ENCODE data around the gene PLCL1. TPM values are rescaled to one million over a fixed set of nuclear protein-coding genes. Genes with fewer than 3 reads are reported as not detected.

PLCL1 gene
- polyA plus RNA-seq, 1 of the 3 experiments (the other 2 are of a cell fraction): 7.7 TPM

DNA sequence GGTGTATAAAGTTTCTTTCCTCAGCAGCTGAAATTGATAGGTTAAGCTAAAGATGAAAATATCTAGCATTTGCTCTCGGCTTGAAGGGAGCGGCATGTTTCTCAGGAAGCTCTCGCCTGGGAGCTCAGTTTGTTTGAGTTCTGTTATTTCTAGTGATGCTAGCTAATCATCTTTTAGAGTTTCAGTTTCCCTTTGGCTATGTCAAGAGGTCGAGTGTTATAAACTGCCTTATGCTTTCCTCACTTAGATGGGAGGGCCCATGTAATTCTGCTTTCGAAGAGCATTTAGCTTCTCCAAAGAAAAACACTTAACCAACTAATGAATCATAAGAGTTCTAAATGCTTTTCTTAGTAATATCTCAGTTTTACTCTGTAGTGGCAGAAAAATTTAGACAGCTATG, 33.6 kb downstream of the PLCL1 start:
- Histone ChIP-seq H3K36me3 (replicated peaks in 1 of 2; ENCODE audit: control insufficient read depth in 1 of 2, insufficient read depth in 2 of 2, low read length in 1 of 2) (no peaks in the 10 kb centered on the region), H3K27me3 (ENCODE audit: insufficient read depth) (no peaks in the 10 kb centered on the region), H4K20me1 (ENCODE audit: insufficient read depth) (no peaks in the 10 kb centered on the region), H3K9ac (peak overlapping the region; percentile 18; the same call in 1 of the 2 replicates), H3K4me1 (ENCODE audit: control insufficient read depth in 1 of 2, insufficient read depth in 2 of 2, low read depth in 1 of 2, low read length in 1 of 2) (no peaks in the 10 kb centered on the region), H3K9me2 (no peaks in the 10 kb centered on the region), H3K4me3 (ENCODE audit: low read depth in 2 of 2, low read length in 1 of 2) (peak overlapping the region in 1 of 2 experiments; percentile 38; a peak in 3 of 4 replicates), H3K9me3 (no peaks in the 10 kb centered on the region), H3K79me2 (ENCODE audit: insufficient read depth) (peaks cover 19% of the 10 kb centered on the region), H3F3A (replicated peaks; ENCODE audit: insufficient read depth) (peaks cover 14% of the 10 kb centered on the region), H3K27ac (ENCODE audit: low read depth in 2 of 2, low read length in 1 of 2) (peak overlapping the region in 1 of 2 experiments; percentile 61; a peak in 2 of 4 replicates), H2AFZ (ENCODE audit: low read depth) (peak overlapping the region; percentile 25), H3K4me2 (peak overlapping the region; percentile 51)
- TF ChIP-seq TEAD4 (IDR thresholded peaks at IDR 0.05; ENCODE audit: borderline replicate concordance, insufficient read depth): no peak
- TF ChIP-seq RXRA (IDR thresholded peaks at IDR 0.05; ENCODE audit: borderline replicate concordance, low read depth): no peak
- TF ChIP-seq SIN3A (IDR thresholded peaks at IDR 0.05; ENCODE audit: borderline replicate concordance, low read depth, low read length): no peak
- no peak for TF ChIP-seq GATA2 (CRISPR knock-in tag; IDR thresholded peaks at IDR 0.05)
- no peak for TF ChIP-seq TCF12 (IDR thresholded peaks at IDR 0.05)
- no peak for TF ChIP-seq MEF2A (IDR thresholded peaks at IDR 0.05; ENCODE audit: borderline replicate concordance, low read depth)
- TF ChIP-seq JUND (IDR thresholded peaks at IDR 0.05): no peak
- TF ChIP-seq ELF1 (IDR thresholded peaks at IDR 0.05): no peak
- TF ChIP-seq FOSL2 (IDR thresholded peaks at IDR 0.05; ENCODE audit: borderline replicate concordance, low read depth): no peak
- TF ChIP-seq, protein P1, sequence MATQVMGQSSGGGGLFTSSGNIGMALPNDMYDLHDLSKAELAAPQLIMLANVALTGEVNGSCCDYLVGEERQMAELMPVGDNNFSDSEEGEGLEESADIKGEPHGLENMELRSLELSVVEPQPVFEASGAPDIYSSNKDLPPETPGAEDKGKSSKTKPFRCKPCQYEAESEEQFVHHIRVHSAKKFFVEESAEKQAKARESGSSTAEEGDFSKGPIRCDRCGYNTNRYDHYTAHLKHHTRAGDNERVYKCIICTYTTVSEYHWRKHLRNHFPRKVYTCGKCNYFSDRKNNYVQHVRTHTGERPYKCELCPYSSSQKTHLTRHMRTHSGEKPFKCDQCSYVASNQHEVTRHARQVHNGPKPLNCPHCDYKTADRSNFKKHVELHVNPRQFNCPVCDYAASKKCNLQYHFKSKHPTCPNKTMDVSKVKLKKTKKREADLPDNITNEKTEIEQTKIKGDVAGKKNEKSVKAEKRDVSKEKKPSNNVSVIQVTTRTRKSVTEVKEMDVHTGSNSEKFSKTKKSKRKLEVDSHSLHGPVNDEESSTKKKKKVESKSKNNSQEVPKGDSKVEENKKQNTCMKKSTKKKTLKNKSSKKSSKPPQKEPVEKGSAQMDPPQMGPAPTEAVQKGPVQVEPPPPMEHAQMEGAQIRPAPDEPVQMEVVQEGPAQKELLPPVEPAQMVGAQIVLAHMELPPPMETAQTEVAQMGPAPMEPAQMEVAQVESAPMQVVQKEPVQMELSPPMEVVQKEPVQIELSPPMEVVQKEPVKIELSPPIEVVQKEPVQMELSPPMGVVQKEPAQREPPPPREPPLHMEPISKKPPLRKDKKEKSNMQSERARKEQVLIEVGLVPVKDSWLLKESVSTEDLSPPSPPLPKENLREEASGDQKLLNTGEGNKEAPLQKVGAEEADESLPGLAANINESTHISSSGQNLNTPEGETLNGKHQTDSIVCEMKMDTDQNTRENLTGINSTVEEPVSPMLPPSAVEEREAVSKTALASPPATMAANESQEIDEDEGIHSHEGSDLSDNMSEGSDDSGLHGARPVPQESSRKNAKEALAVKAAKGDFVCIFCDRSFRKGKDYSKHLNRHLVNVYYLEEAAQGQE (IDR thresholded peaks at IDR 0.05; ENCODE audit: low read depth, low read length): no peak
- TF ChIP-seq SMC3 (IDR thresholded peaks at IDR 0.05; ENCODE audit: low read depth, low read length): no peak
- TF ChIP-seq TAF1 (IDR thresholded peaks at IDR 0.05; ENCODE audit: borderline replicate concordance, low read depth, low read length): no peak
- no peak for TF ChIP-seq EZH2phosphoT487 (IDR thresholded peaks at IDR 0.05; ENCODE audit: borderline replicate concordance, low read depth)
- no peak for TF ChIP-seq FOXM1 (IDR thresholded peaks at IDR 0.05; ENCODE audit: low read depth)
- TF ChIP-seq, protein P2, sequence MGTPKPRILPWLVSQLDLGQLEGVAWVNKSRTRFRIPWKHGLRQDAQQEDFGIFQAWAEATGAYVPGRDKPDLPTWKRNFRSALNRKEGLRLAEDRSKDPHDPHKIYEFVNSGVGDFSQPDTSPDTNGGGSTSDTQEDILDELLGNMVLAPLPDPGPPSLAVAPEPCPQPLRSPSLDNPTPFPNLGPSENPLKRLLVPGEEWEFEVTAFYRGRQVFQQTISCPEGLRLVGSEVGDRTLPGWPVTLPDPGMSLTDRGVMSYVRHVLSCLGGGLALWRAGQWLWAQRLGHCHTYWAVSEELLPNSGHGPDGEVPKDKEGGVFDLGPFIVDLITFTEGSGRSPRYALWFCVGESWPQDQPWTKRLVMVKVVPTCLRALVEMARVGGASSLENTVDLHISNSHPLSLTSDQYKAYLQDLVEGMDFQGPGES (IDR thresholded peaks at IDR 0.05; ENCODE audit: low read depth, low read length): no peak
- TF ChIP-seq RCOR1 (IDR thresholded peaks at IDR 0.05; ENCODE audit: low read length): no peak
- no peak for TF ChIP-seq RAD21 (IDR thresholded peaks at IDR 0.05; ENCODE audit: low read length)
- no peak for TF ChIP-seq FOXJ3 (CRISPR knock-in tag; IDR thresholded peaks at IDR 0.05)
- TF ChIP-seq EP300 (IDR thresholded peaks at IDR 0.05; ENCODE audit: borderline replicate concordance in 1 of 2, low read depth in 1 of 2, low read length in 1 of 2): no peak
- no peak for TF ChIP-seq YY1 (IDR thresholded peaks at IDR 0.05; ENCODE audit: low read depth)
- DNase-seq: no peak
- ChIA-PET CTCF (interaction anchor here (1.1 to 1.4 kb wide), 2 partner anchors 20 to 32 kb away, joined by 3 read pairs; no protein-coding TSS in a partner anchor), POLR2A (no interaction called here)
- WGBS (ENCODE audit: low lambda C conversion rate): 57% methylated on average over 5 of the region's 5 CpGs

Data from SK-N-SH (cell line).